ENCODE results near the gene EDRF1. TPM values are rescaled to one million over a fixed set of nuclear protein-coding genes. Genes with fewer than 3 reads are reported as not detected.
A peak's percentile ranks its signal among the peaks of the same experiment; 100 is the strongest.

The EDRF1 gene
- total and polyA plus RNA-seq, 10 of the 15 experiments (the other 5 are each of a cell fraction or from before 2014, with no cell fraction given): 16.8 to 99.7 (median 42.9) TPM

DNA sequence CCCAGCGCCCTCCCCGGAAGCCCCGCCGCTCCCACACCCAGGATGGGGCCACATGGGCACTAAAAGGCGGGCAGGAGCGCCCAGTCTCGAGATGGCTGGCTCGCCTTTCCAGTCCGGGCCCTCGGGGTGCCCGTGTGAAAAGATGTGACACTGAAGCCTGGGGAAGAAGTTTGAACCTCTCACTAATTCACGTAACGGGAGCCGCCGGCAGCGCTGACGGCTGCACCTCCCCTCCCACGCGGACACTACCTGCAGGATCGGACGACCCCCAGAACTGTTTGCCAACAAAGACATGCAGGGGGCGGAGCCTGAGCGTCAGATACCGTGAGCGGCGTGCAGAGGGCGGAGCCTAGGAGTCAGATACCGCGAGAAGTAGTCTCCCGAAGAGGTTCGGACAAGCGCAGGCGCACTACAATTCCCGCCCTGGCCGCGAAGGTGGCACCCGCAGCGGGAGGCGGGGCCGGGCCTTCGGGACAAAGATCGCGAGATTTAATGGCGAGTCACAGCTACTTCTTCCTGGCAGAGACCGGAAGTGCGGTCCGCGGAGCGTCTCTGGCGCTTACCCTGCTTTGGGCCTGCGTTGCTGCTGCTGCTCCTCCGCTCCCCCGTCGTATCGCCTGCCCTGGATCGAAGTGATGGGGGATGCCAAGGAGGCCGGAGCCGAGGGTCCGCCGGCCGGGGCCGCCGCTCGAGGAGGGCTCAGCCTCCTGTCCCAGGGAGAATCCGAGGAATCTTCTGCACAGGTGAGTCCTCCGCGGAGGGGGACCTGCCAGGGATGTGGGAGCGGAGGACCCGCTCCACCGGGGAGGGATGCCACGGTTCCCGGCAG, at the start of gene EDRF1 (continued):
- TF ChIP-seq, protein P1, sequence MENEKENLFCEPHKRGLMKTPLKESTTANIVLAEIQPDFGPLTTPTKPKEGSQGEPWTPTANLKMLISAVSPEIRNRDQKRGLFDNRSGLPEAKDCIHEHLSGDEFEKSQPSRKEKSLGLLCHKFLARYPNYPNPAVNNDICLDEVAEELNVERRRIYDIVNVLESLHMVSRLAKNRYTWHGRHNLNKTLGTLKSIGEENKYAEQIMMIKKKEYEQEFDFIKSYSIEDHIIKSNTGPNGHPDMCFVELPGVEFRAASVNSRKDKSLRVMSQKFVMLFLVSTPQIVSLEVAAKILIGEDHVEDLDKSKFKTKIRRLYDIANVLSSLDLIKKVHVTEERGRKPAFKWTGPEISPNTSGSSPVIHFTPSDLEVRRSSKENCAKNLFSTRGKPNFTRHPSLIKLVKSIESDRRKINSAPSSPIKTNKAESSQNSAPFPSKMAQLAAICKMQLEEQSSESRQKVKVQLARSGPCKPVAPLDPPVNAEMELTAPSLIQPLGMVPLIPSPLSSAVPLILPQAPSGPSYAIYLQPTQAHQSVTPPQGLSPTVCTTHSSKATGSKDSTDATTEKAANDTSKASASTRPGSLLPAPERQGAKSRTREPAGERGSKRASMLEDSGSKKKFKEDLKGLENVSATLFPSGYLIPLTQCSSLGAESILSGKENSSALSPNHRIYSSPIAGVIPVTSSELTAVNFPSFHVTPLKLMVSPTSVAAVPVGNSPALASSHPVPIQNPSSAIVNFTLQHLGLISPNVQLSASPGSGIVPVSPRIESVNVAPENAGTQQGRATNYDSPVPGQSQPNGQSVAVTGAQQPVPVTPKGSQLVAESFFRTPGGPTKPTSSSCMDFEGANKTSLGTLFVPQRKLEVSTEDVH (IDR thresholded peaks at IDR 0.05; ENCODE audit: low read depth, partially characterized antibody): no peak
- TF ChIP-seq POLR2A (IDR thresholded peaks at IDR 0.05; ENCODE audit: low read depth, low read length): peak; percentile 99
- TF ChIP-seq RB1 (IDR thresholded peaks at IDR 0.05; ENCODE audit: borderline replicate concordance): peak; percentile 79
- TF ChIP-seq NBN (IDR thresholded peaks at IDR 0.05): no peak; the same call in 1 of the 2 replicates
- TF ChIP-seq POLR2AphosphoS5 (IDR thresholded peaks at IDR 0.05; ENCODE audit: low read length): peak; percentile 97
- peak; percentile 31; the same call in 1 of the 2 replicates for TF ChIP-seq SIN3A (IDR thresholded peaks at IDR 0.05; ENCODE audit: low read depth, low read length)
- TF ChIP-seq PML (IDR thresholded peaks at IDR 0.05; ENCODE audit: low read length): peak; percentile 92
- TF ChIP-seq SPI1 (IDR thresholded peaks at IDR 0.05; ENCODE audit: borderline replicate concordance, insufficient read depth, low read depth, low read length): peak; percentile 44
- TF ChIP-seq POLR2AphosphoS2 (IDR thresholded peaks at IDR 0.05; ENCODE audit: low read depth, low read length): peak; percentile 90
- peak; percentile 76 for TF ChIP-seq NRF1 (conservative IDR thresholded peaks at IDR 0.05; ENCODE audit: low read depth, low read length)
- peak; percentile 90 for TF ChIP-seq CBFB (IDR thresholded peaks at IDR 0.05; ENCODE audit: low read depth)
- TF ChIP-seq, protein P2, sequence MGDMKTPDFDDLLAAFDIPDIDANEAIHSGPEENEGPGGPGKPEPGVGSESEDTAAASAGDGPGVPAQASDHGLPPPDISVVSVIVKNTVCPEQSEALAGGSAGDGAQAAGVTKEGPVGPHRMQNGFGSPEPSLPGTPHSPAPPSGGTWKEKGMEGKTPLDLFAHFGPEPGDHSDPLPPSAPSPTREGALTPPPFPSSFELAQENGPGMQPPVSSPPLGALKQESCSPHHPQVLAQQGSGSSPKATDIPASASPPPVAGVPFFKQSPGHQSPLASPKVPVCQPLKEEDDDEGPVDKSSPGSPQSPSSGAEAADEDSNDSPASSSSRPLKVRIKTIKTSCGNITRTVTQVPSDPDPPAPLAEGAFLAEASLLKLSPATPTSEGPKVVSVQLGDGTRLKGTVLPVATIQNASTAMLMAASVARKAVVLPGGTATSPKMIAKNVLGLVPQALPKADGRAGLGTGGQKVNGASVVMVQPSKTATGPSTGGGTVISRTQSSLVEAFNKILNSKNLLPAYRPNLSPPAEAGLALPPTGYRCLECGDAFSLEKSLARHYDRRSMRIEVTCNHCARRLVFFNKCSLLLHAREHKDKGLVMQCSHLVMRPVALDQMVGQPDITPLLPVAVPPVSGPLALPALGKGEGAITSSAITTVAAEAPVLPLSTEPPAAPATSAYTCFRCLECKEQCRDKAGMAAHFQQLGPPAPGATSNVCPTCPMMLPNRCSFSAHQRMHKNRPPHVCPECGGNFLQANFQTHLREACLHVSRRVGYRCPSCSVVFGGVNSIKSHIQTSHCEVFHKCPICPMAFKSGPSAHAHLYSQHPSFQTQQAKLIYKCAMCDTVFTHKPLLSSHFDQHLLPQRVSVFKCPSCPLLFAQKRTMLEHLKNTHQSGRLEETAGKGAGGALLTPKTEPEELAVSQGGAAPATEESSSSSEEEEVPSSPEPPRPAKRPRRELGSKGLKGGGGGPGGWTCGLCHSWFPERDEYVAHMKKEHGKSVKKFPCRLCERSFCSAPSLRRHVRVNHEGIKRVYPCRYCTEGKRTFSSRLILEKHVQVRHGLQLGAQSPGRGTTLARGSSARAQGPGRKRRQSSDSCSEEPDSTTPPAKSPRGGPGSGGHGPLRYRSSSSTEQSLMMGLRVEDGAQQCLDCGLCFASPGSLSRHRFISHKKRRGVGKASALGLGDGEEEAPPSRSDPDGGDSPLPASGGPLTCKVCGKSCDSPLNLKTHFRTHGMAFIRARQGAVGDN (IDR thresholded peaks at IDR 0.05): peak; percentile 64
- TF ChIP-seq LARP7 (IDR thresholded peaks at IDR 0.05): peak; percentile 63
- TF ChIP-seq ZNF207 (IDR thresholded peaks at IDR 0.05; ENCODE audit: borderline replicate concordance): 0 out of 2 replicates have a peak, but pooled peaks have one; percentile 33
- TF ChIP-seq GABPA (IDR thresholded peaks at IDR 0.05; ENCODE audit: low read depth): peak; percentile 80
- TF ChIP-seq DPF2 (IDR thresholded peaks at IDR 0.05): 0 out of 2 replicates have a peak, but pooled peaks have one; percentile 10
- TF ChIP-seq, protein P3, sequence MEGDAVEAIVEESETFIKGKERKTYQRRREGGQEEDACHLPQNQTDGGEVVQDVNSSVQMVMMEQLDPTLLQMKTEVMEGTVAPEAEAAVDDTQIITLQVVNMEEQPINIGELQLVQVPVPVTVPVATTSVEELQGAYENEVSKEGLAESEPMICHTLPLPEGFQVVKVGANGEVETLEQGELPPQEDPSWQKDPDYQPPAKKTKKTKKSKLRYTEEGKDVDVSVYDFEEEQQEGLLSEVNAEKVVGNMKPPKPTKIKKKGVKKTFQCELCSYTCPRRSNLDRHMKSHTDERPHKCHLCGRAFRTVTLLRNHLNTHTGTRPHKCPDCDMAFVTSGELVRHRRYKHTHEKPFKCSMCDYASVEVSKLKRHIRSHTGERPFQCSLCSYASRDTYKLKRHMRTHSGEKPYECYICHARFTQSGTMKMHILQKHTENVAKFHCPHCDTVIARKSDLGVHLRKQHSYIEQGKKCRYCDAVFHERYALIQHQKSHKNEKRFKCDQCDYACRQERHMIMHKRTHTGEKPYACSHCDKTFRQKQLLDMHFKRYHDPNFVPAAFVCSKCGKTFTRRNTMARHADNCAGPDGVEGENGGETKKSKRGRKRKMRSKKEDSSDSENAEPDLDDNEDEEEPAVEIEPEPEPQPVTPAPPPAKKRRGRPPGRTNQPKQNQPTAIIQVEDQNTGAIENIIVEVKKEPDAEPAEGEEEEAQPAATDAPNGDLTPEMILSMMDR (IDR thresholded peaks at IDR 0.05 in 2 of 3, conservative IDR thresholded peaks at IDR 0.05 in 1 of 3; ENCODE audit: control insufficient read depth in 2 of 3, extremely low read depth in 1 of 3, insufficient read depth in 1 of 3, low read depth in 3 of 3, low read length in 3 of 3): no peak
- TF ChIP-seq, protein P4, sequence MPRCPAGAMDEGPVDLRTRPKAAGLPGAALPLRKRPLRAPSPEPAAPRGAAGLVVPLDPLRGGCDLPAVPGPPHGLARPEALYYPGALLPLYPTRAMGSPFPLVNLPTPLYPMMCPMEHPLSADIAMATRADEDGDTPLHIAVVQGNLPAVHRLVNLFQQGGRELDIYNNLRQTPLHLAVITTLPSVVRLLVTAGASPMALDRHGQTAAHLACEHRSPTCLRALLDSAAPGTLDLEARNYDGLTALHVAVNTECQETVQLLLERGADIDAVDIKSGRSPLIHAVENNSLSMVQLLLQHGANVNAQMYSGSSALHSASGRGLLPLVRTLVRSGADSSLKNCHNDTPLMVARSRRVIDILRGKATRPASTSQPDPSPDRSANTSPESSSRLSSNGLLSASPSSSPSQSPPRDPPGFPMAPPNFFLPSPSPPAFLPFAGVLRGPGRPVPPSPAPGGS (IDR thresholded peaks at IDR 0.05; ENCODE audit: borderline replicate concordance, insufficient read depth, low read depth, low read length, poor library complexity, severe bottlenecking): no peak
- TF ChIP-seq SP1 (IDR thresholded peaks at IDR 0.05; ENCODE audit: low read depth, low read length): peak; percentile 28

Data from GM12878 (cell line).